HepG2 (cell line): ENCODE results near the gene PLEKHA6. TPM values are rescaled to one million over a fixed set of nuclear protein-coding genes. Genes with fewer than 3 reads are reported as not detected.

ENCODE experiments used
- ADNP ChIP-seq: sonication (generic); formaldehyde crosslinking; IDR thresholded peaks from 2 replicates; pipeline ENCODE4 v1.4.0; 2020; ENCODE audit warnings: missing genetic modification reagents
- CREB3 ChIP-seq: sonication (generic); formaldehyde crosslinking; IDR thresholded peaks from 2 replicates; pipeline ENCODE4 v1.5.0; 2020; ENCODE audit warnings: missing genetic modification reagents
- CREM ChIP-seq, 2 experiments: sonication (generic) in 1 of 2; formaldehyde crosslinking in 1 of 2; IDR thresholded peaks; 2 replicates each; pipeline versions ENCODE4 v1.4.0 to v1.6.1; 2016 to 2020; ENCODE audit warnings: antibody characterized with exemption in 1 of 2, mild to moderate bottlenecking in 1 of 2, missing genetic modification reagents in 1 of 2
- ESRRA ChIP-seq: sonication (generic); formaldehyde crosslinking; IDR thresholded peaks from 2 replicates; pipeline ENCODE4 v1.5.1; 2020; ENCODE audit warnings: mild to moderate bottlenecking, low read depth, missing genetic modification reagents
- FOXA3 ChIP-seq: IDR thresholded peaks from 2 replicates; pipeline ENCODE4 v1.6.1; 2016; ENCODE audit warnings: missing genetic modification reagents, missing compliant biosample characterization
- FOXO4 ChIP-seq: sonication (generic); formaldehyde crosslinking; conservative IDR thresholded peaks from 2 replicates; pipeline ENCODE4 v1.8.1; 2023; ENCODE audit warnings: missing genetic modification reagents
- GATAD1 ChIP-seq: IDR thresholded peaks from 2 replicates; pipeline ENCODE4 v1.6.1; 2016; ENCODE audit warnings: missing genetic modification reagents, missing compliant biosample characterization
- MED13 ChIP-seq: sonication (generic); formaldehyde crosslinking; IDR thresholded peaks from 2 replicates; pipeline ENCODE4 v1.5.0; 2020; ENCODE audit warnings: missing genetic modification reagents
- NFIC ChIP-seq: IDR thresholded peaks from 2 replicates; pipeline ENCODE4 v1.6.1; 2012; ENCODE audit warnings: mild to moderate bottlenecking, low read length, inconsistent platforms
- NR2F6 ChIP-seq, 2 experiments: IDR thresholded peaks; 2 replicates each; pipeline ENCODE4 v1.6.1; 2016; ENCODE audit warnings: antibody characterized with exemption in 1 of 2, mild to moderate bottlenecking in 1 of 2
- REST ChIP-seq, 2 experiments: IDR thresholded peaks; 2 replicates each; pipeline ENCODE4 v1.6.1; 2011 to 2012; ENCODE audit warnings: low read length in 2 of 2, borderline replicate concordance in 1 of 2, low read depth in 1 of 2, mild to moderate bottlenecking in 1 of 2, moderate library complexity in 1 of 2
- SUZ12 ChIP-seq: fragments of 150-350 bp; IDR thresholded peaks from 2 replicates; pipeline ENCODE4 v1.6.1; 2014; ENCODE audit warnings: low read depth, low read length
- ZEB1 ChIP-seq: IDR thresholded peaks from 2 replicates; pipeline ENCODE4 v1.6.1; 2012; ENCODE audit warnings: mild to moderate bottlenecking, low read depth, inconsistent platforms; ENCODE audit not compliant: insufficient replicate concordance
- ZNF280B ChIP-seq: sonication (generic); formaldehyde crosslinking; IDR thresholded peaks from 2 replicates; pipeline ENCODE4 v1.5.0; 2020; ENCODE audit warnings: missing genetic modification reagents, mild to moderate bottlenecking, borderline replicate concordance
- ZNF326 ChIP-seq: sonication (generic); formaldehyde crosslinking; IDR thresholded peaks from 2 replicates; pipeline ENCODE4 v1.4.0; 2020; ENCODE audit warnings: missing genetic modification reagents, borderline replicate concordance
- ZNF780A ChIP-seq: sonication (generic); formaldehyde crosslinking; IDR thresholded peaks from 2 replicates; pipeline ENCODE4 v1.8.0; 2022; ENCODE audit warnings: mild to moderate bottlenecking, missing genetic modification reagents, moderate library complexity
- ZNF784 ChIP-seq: sonication (generic); formaldehyde crosslinking; IDR thresholded peaks from 2 replicates; pipeline ENCODE4 v1.5.1; 2020; ENCODE audit warnings: missing genetic modification reagents, mild to moderate bottlenecking, borderline replicate concordance
- polyA plus RNA-seq, 8 experiments: library from polyadenylated mRNA; depleted of rRNA in 3 of 8; stranded (reverse) in 7 of 8; unstranded in 1 of 8; fragments of >200 nt; fragmentation: Illumina TruSeq in 4 of 8; extraction: Trizol in 4 of 8; gene quantifications; 2 replicates each; pipeline versions ENCODE4 v1.2.1 to v1.2.3, GENCODE V29; 2011 to 2016; ENCODE audit warnings: low read depth in 4 of 8, missing spikeins in 1 of 8, mixed read lengths in 1 of 8; ENCODE audit not compliant: insufficient read depth in 1 of 8
- total RNA-seq, 5 experiments: library from RNA; depleted of rRNA; stranded (reverse); fragments of >200 nt; fragmentation: Illumina TruSeq; extraction: Trizol; gene quantifications; 2 replicates each; pipeline ENCODE4 v1.2.3, GENCODE V29; 2016; ENCODE audit warnings: low read depth in 1 of 5

The PLEKHA6 gene
- total and polyA plus RNA-seq, 2 of the 13 experiments (the other 11 are each of a cell fraction or from before 2014, with no cell fraction given): 5.3 to 11.4 TPM

- TF ChIP-seq MED13 (CRISPR knock-in tag): no peak
- TF ChIP-seq FOXO4 (CRISPR knock-in tag): no peak
- TF ChIP-seq CREB3 (CRISPR knock-in tag): 0 out of 2 replicates have a peak, but pooled peaks have one; percentile 51
- TF ChIP-seq SUZ12: no peak
- peak in 1 of 2 experiments; percentile 31; a peak in 1 of 4 replicates for TF ChIP-seq REST (IDR thresholded peaks at IDR 0.05; ENCODE audit: borderline replicate concordance in 1 of 2, low read depth in 1 of 2, low read length in 2 of 2)
- TF ChIP-seq NFIC: no peak
- TF ChIP-seq ZNF326: no peak
- TF ChIP-seq NR2F6 (IDR thresholded peaks at IDR 0.05): peak; percentile 83
- TF ChIP-seq NR2F6 (CRISPR knock-in tag; IDR thresholded peaks at IDR 0.05): peak; percentile 91
- peak; percentile 82 for TF ChIP-seq GATAD1 (CRISPR knock-in tag)
- TF ChIP-seq ADNP (CRISPR knock-in tag): no peak
- peak; percentile 77 for TF ChIP-seq FOXA3 (CRISPR knock-in tag)
- peak; percentile 91 for TF ChIP-seq ZEB1
- peak; percentile 86 for TF ChIP-seq ESRRA (CRISPR knock-in tag)
- peak; percentile 27; the same call in 1 of the 2 replicates for TF ChIP-seq CREM (IDR thresholded peaks at IDR 0.05)
- TF ChIP-seq CREM (CRISPR knock-in tag; IDR thresholded peaks at IDR 0.05): no peak
- no peak for TF ChIP-seq ZNF784 (CRISPR knock-in tag)
- peak; percentile 39; the same call in 1 of the 2 replicates for TF ChIP-seq ZNF280B (CRISPR knock-in tag)
- no peak for TF ChIP-seq ZNF780A
Measured at GRCh38 chr1:204213668-204214662, 145.8 kb downstream of the PLEKHA6 start, which contains the start of gene GOLT1A (continued).
